ENCODE data around the gene NUTF2.

- TF ChIP-seq CTCF (IDR thresholded peaks at IDR 0.05; ENCODE audit: low read length) (no peak), EZH2 (IDR thresholded peaks at IDR 0.05; ENCODE audit: borderline replicate concordance, low read length) (no peak)
These were observed 62.5 kb downstream of the NUTF2 start for GRCh38 chr16:67909056-67909742.

All from OCI-LY1 (cell line).